Mesothelial cell of epicardium (in vitro differentiated cells): Measurements from ENCODE around the gene UTP15. TPM values are rescaled to one million over a fixed set of nuclear protein-coding genes. Genes with fewer than 3 reads are reported as not detected.

Source experiments
- DNase-seq, 2 experiments: peaks; one replicate each; pipeline ENCODE4 v3.0.0; 2021; ENCODE audit warnings: low spot score in 2 of 2; ENCODE audit not compliant: unreplicated experiment in 2 of 2
- H3K27ac Mint-ChIP-seq: 2 replicates; pipeline ENCODE4 v1.8.0; 2021; ENCODE audit warnings: mixed read lengths
- H3K27me3 Mint-ChIP-seq: 2 replicates; pipeline ENCODE4 v1.8.0; 2021; ENCODE audit warnings: low read depth, mixed read lengths
- H3K36me3 Mint-ChIP-seq: 2 replicates; pipeline ENCODE4 v1.8.0; 2021; ENCODE audit warnings: mixed read lengths
- H3K4me1 Mint-ChIP-seq: 2 replicates; pipeline ENCODE4 v1.8.0; 2021; ENCODE audit warnings: mixed read lengths
- H3K4me3 Mint-ChIP-seq: 2 replicates; pipeline ENCODE4 v1.8.0; 2021; ENCODE audit warnings: mild to moderate bottlenecking, moderate library complexity, mixed read lengths
- H3K9me3 Mint-ChIP-seq: 2 replicates; pipeline ENCODE4 v1.8.0; 2021; ENCODE audit warnings: mixed read lengths
- total RNA-seq: library from RNA; stranded (reverse); gene quantifications from 3 replicates; pipeline ENCODE4 v1.2.1, GENCODE V29; 2021
- TF ChIP-seq, protein P1 (sequence below): fragments of 200-600 bp; sonication (generic); IDR thresholded peaks from one replicate; pipeline ENCODE4 v1.5.0; 2021; ENCODE audit warnings: antibody characterized with exemption; ENCODE audit not compliant: unreplicated experiment

The UTP15 gene
- total RNA-seq, 1 donor from 2014 or later, result 29.7 TPM

GRCh38 chr5:73606206-73606753 lies 40.7 kb downstream of the UTP15 start:
- DNase-seq, result no peak
- Mint-ChIP-seq H3K27ac (no peak overlapping the region), H3K9me3 (peaks cover 10% of the 10 kb centered on the region)

GRCh38 chr5:73607228-73607627 lies 41.7 kb downstream of the UTP15 start:
- Mint-ChIP-seq H3K27me3 (peaks cover 53% of the 10 kb centered on the region), H3K4me1 (no peaks in the 10 kb centered on the region), H3K9me3 (peaks cover under 1% of the 10 kb centered on the region), H3K4me3 (no peak overlapping the region), H3K27ac (no peak overlapping the region), H3K36me3 (no peaks in the 10 kb centered on the region)
- no peak for DNase-seq
- TF ChIP-seq, protein P1, sequence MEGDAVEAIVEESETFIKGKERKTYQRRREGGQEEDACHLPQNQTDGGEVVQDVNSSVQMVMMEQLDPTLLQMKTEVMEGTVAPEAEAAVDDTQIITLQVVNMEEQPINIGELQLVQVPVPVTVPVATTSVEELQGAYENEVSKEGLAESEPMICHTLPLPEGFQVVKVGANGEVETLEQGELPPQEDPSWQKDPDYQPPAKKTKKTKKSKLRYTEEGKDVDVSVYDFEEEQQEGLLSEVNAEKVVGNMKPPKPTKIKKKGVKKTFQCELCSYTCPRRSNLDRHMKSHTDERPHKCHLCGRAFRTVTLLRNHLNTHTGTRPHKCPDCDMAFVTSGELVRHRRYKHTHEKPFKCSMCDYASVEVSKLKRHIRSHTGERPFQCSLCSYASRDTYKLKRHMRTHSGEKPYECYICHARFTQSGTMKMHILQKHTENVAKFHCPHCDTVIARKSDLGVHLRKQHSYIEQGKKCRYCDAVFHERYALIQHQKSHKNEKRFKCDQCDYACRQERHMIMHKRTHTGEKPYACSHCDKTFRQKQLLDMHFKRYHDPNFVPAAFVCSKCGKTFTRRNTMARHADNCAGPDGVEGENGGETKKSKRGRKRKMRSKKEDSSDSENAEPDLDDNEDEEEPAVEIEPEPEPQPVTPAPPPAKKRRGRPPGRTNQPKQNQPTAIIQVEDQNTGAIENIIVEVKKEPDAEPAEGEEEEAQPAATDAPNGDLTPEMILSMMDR, result no peak

More at GRCh38 chr5:73606206-73606753, 40.7 kb downstream of the UTP15 start:
- Mint-ChIP-seq H3K4me3 (no peak overlapping the region), H3K36me3 (no peaks in the 10 kb centered on the region), H3K27me3 (peaks cover 47% of the 10 kb centered on the region), H3K4me1 (no peaks in the 10 kb centered on the region)
- TF ChIP-seq, protein P1, result no peak

DNA sequence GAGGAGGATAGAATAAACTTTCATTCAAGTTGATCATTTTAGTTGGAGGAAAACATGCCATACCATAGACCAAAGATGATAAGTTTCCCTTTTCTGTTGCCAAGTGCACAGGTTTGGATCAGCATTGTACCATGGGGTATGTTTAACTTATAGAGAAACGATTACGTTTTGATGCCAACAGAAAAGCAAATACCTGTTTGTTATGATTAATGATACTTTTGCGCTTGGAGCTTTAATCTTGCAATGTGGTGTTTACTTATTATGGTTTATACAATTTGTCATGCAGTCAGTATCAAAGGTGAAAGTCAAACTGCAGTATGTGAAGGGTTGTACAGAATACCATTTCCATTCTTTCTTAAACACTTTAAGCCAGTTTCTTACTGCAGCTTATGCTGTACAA lies 47.3 kb downstream of the UTP15 start:
- TF ChIP-seq, protein P1, result no peak
- Mint-ChIP-seq H3K36me3 (no peaks in the 10 kb centered on the region), H3K9me3 (no peaks in the 10 kb centered on the region), H3K4me1 (no peaks in the 10 kb centered on the region), H3K27me3 (peaks cover 71% of the 10 kb centered on the region), H3K4me3 (no peak overlapping the region), H3K27ac (no peak overlapping the region)
- DNase-seq, result no peak

GRCh38 chr5:73615085-73615484 lies 49.5 kb downstream of the UTP15 start:
- Mint-ChIP-seq H3K27me3 (peaks cover 82% of the 10 kb centered on the region), H3K36me3 (no peaks in the 10 kb centered on the region), H3K4me1 (no peaks in the 10 kb centered on the region), H3K9me3 (no peaks in the 10 kb centered on the region), H3K4me3 (no peak overlapping the region), H3K27ac (no peak overlapping the region)
- TF ChIP-seq, protein P1, result no peak
- no peak for DNase-seq

- Mint-ChIP-seq H3K4me1 (no peaks in the 10 kb centered on the region), H3K27ac (no peak overlapping the region), H3K4me3 (no peak overlapping the region), H3K9me3 (no peaks in the 10 kb centered on the region), H3K27me3 (peaks cover 81% of the 10 kb centered on the region), H3K36me3 (no peaks in the 10 kb centered on the region)
- DNase-seq, result no peak
- TF ChIP-seq, protein P1, result no peak
These were observed 50.4 kb downstream of the UTP15 start for GRCh38 chr5:73615947-73616346.
